BLaER1 treated with 17β-estradiol and CSF1 and Interleukin-3, amounts not matched to agents 10 nM and 100 nM (cell line): Measurements from ENCODE around the gene DCDC2.

Experiments used
- H3K27ac ChIP-seq, 11 experiments: shearing (Covaris generic); formaldehyde crosslinking; 2 replicates each; pipeline ENCODE4 v1.8.1; 2022
- H3K27me3 ChIP-seq, 11 experiments: shearing (Covaris generic); formaldehyde crosslinking; 2 replicates each; pipeline ENCODE4 v1.8.1; 2022
- H3K36me3 ChIP-seq, 11 experiments: shearing (Covaris generic); formaldehyde crosslinking; 2 replicates each; pipeline ENCODE4 v1.8.1; 2022
- H3K4me1 ChIP-seq, 10 experiments: shearing (Covaris generic); formaldehyde crosslinking; 2 replicates each; pipeline ENCODE4 v1.8.1; 2022
- H3K4me2 ChIP-seq, 11 experiments: shearing (Covaris generic); formaldehyde crosslinking; 2 replicates each; pipeline ENCODE4 v1.8.1; 2022
- H3K4me3 ChIP-seq, 10 experiments: shearing (Covaris generic); formaldehyde crosslinking; 2 replicates each; pipeline ENCODE4 v1.8.1; 2022
- H3K9ac ChIP-seq, 11 experiments: shearing (Covaris generic); formaldehyde crosslinking; 2 replicates each; pipeline ENCODE4 v1.8.1; 2022
- H3K9me3 ChIP-seq, 11 experiments: shearing (Covaris generic); formaldehyde crosslinking; replicated peaks in 1 of 11; 2 replicates each; pipeline ENCODE4 v1.8.1; 2022
- H4K20me1 ChIP-seq, 11 experiments: shearing (Covaris generic); formaldehyde crosslinking; 2 replicates each; pipeline ENCODE4 v1.8.1; 2022
- Cebpa-rat ChIP-seq, 11 experiments: shearing (Covaris generic); IDR thresholded peaks; 2 replicates each; pipeline ENCODE4 v1.8.1; 2022

DCDC2 gene

GRCh38 chr6:24358219-24358821 is 461 bp upstream of the DCDC2 start:
- no peak overlapping the region for H3K4me2 ChIP-seq
- peaks cover 9 to 14% (median 13%) of the 10 kb centered on the region in 11 experiments for H3K9me3 ChIP-seq
- H3K36me3 ChIP-seq: no peaks in the 10 kb centered on the region
- no peak overlapping the region for H3K9ac ChIP-seq
- no peak overlapping the region for H3K27ac ChIP-seq
- H4K20me1 ChIP-seq: no peaks in the 10 kb centered on the region
- TF ChIP-seq Cebpa-rat (IDR thresholded peaks at IDR 0.05): no peak
- H3K4me1 ChIP-seq: peaks cover 0 to 10% (median 6%) of the 10 kb centered on the region in 10 experiments; a peak in 11 of 20 replicates
- H3K4me3 ChIP-seq: no peak overlapping the region
- no peaks in the 10 kb centered on the region for H3K27me3 ChIP-seq

DNA sequence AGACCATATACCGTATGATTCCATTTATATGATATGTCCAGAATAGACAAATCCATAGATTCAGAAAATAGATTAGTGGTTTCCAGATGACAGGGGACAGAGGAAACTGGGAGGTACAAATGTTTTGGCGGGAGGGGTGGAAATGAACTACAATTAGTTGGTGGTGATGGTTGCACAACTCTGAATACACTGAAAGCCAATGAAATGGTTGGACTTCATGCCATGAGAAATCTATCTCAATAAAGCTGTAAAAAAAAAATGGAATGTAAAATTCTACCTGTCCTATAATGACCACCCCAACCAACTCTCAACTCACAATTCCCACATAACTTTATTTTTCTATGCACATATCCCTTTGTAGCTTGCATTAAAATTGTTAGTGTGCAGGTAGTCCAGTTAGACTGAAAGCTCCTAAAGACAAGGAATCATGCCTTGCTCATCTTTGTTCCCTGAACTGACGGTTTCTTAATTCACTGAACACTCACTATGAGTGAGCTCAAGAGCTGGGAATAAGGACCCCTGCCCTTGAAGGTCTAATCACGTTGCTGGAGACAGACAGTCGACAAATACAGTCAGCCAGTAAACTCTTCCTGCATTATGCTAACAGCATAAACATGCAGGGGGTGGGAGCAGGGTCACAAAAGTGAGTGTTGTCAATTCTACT is 1.4 kb downstream of the DCDC2 start:
- peaks cover 9 to 14% (median 13%) of the 10 kb centered on the region in 11 experiments for H3K9me3 ChIP-seq
- H3K27me3 ChIP-seq: no peaks in the 10 kb centered on the region
- H3K9ac ChIP-seq: no peak overlapping the region
- H3K4me1 ChIP-seq: peaks cover 0 to 10% (median 6%) of the 10 kb centered on the region in 10 experiments; a peak in 11 of 20 replicates
- H4K20me1 ChIP-seq: no peaks in the 10 kb centered on the region
- no peak for TF ChIP-seq Cebpa-rat (IDR thresholded peaks at IDR 0.05)
- no peak overlapping the region for H3K4me2 ChIP-seq
- no peak overlapping the region for H3K27ac ChIP-seq
- H3K4me3 ChIP-seq: no peak overlapping the region
- H3K36me3 ChIP-seq: no peaks in the 10 kb centered on the region

DNA sequence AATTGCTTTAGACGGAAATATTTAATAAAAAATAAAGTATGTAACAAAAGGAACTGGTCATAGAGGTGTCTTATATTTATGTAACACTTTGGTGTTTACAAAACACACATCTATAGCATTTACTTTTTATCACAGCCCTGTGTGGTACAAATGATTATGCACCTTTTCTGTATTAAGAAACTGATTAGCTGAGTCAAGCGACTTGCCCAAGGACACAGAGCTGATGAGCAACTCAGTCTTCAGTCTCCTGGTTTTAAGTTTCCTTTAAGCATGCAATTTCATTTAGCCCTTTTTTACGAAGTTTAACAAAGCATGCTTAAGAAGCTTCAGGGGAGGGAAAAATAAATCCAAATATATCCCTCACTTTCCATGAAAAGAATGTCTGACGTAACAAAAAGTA is 2.5 kb downstream of the DCDC2 start:
- no peaks in the 10 kb centered on the region for H4K20me1 ChIP-seq
- TF ChIP-seq Cebpa-rat (IDR thresholded peaks at IDR 0.05): no peak
- no peak overlapping the region for H3K4me3 ChIP-seq
- H3K27me3 ChIP-seq: no peaks in the 10 kb centered on the region
- H3K9ac ChIP-seq: no peak overlapping the region
- H3K4me1 ChIP-seq: peaks cover 0 to 9% (median 6%) of the 10 kb centered on the region in 10 experiments; a peak in 11 of 20 replicates
- H3K36me3 ChIP-seq: no peaks in the 10 kb centered on the region
- H3K4me2 ChIP-seq: no peak overlapping the region
- peaks cover 9 to 14% (median 13%) of the 10 kb centered on the region in 11 experiments for H3K9me3 ChIP-seq
- H3K27ac ChIP-seq: no peak overlapping the region

DNA sequence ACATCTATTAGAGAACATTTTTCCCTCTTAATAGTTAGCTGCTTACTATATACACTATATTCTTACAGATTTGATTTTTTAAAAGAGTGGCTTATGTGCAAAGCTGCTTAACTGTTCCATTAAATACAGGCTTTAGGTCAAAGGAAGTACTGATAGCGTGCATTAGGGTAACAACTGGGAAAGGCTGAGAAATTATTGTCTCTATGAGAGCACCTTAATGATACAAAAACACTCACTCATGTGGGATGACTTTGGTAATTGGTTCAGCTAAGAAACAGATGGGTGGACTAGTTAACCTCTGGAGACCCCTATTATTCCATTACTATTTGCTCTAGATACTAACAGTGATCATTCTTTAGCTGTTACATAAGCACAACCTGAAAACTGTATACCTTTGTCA is 4.0 kb downstream of the DCDC2 start:
- H3K36me3 ChIP-seq: no peaks in the 10 kb centered on the region
- peaks cover 9 to 14% (median 13%) of the 10 kb centered on the region in 11 experiments for H3K9me3 ChIP-seq
- H3K27ac ChIP-seq: no peak overlapping the region
- no peaks in the 10 kb centered on the region for H3K27me3 ChIP-seq
- H4K20me1 ChIP-seq: no peaks in the 10 kb centered on the region
- H3K4me1 ChIP-seq: no peaks in the 10 kb centered on the region
- no peak for TF ChIP-seq Cebpa-rat (IDR thresholded peaks at IDR 0.05)
- no peak overlapping the region for H3K4me3 ChIP-seq
- H3K9ac ChIP-seq: no peak overlapping the region
- no peak overlapping the region for H3K4me2 ChIP-seq

GRCh38 chr6:24352434-24352833 is 5.4 kb downstream of the DCDC2 start:
- no peaks in the 10 kb centered on the region for H4K20me1 ChIP-seq
- no peaks in the 10 kb centered on the region for H3K36me3 ChIP-seq
- H3K9me3 ChIP-seq: peaks cover 1 to 4% (median 3%) of the 10 kb centered on the region in 11 experiments; a peak in 21 of 22 replicates
- H3K4me3 ChIP-seq: no peak overlapping the region
- no peaks in the 10 kb centered on the region for H3K27me3 ChIP-seq
- no peak overlapping the region for H3K4me2 ChIP-seq
- no peak overlapping the region for H3K9ac ChIP-seq
- peak in 4 of 11 experiments; percentile 12 to 48 (median 38); a peak in 3 of 22 replicates for TF ChIP-seq Cebpa-rat (IDR thresholded peaks at IDR 0.05)
- no peak overlapping the region for H3K27ac ChIP-seq
- H3K4me1 ChIP-seq: no peaks in the 10 kb centered on the region

- H3K27ac ChIP-seq: no peak overlapping the region
- no peaks in the 10 kb centered on the region for H3K4me1 ChIP-seq
- no peak overlapping the region for H3K9ac ChIP-seq
- H3K36me3 ChIP-seq: no peaks in the 10 kb centered on the region
- H3K4me3 ChIP-seq: no peak overlapping the region
- H4K20me1 ChIP-seq: no peaks in the 10 kb centered on the region
- H3K27me3 ChIP-seq: no peaks in the 10 kb centered on the region
- H3K4me2 ChIP-seq: no peak overlapping the region
- H3K9me3 ChIP-seq: peaks cover 0 to 9% (median 0%) of the 10 kb centered on the region in 11 experiments; a peak in 1 of 22 replicates
- TF ChIP-seq Cebpa-rat (IDR thresholded peaks at IDR 0.05): no peak
These were observed 12.9 kb downstream of the DCDC2 start for GRCh38 chr6:24344976-24345375.

- peaks cover 11 to 25% (median 13%) of the 10 kb centered on the region in 11 experiments; a peak in 18 of 22 replicates for H3K9me3 ChIP-seq
- H3K4me3 ChIP-seq: no peak overlapping the region
- no peak overlapping the region for H3K27ac ChIP-seq
- H3K27me3 ChIP-seq: no peaks in the 10 kb centered on the region
- no peak overlapping the region for H3K4me2 ChIP-seq
- no peak for TF ChIP-seq Cebpa-rat (IDR thresholded peaks at IDR 0.05)
- H3K4me1 ChIP-seq: no peaks in the 10 kb centered on the region
- no peaks in the 10 kb centered on the region for H3K36me3 ChIP-seq
- no peak overlapping the region for H3K9ac ChIP-seq
- no peaks in the 10 kb centered on the region for H4K20me1 ChIP-seq
These were observed 16.6 kb downstream of the DCDC2 start for GRCh38 chr6:24340998-24341938.

- TF ChIP-seq Cebpa-rat (IDR thresholded peaks at IDR 0.05): no peak
- H3K4me3 ChIP-seq: no peak overlapping the region
- H3K9me3 ChIP-seq: peaks cover 11 to 19% (median 13%) of the 10 kb centered on the region in 11 experiments; a peak in 18 of 22 replicates
- no peak overlapping the region for H3K4me2 ChIP-seq
- H3K36me3 ChIP-seq: no peaks in the 10 kb centered on the region
- H3K27me3 ChIP-seq: no peaks in the 10 kb centered on the region
- no peaks in the 10 kb centered on the region for H3K4me1 ChIP-seq
- H4K20me1 ChIP-seq: no peaks in the 10 kb centered on the region
- H3K9ac ChIP-seq: no peak overlapping the region
- H3K27ac ChIP-seq: no peak overlapping the region
These were observed 17.9 kb downstream of the DCDC2 start for GRCh38 chr6:24339932-24340331.

DNA sequence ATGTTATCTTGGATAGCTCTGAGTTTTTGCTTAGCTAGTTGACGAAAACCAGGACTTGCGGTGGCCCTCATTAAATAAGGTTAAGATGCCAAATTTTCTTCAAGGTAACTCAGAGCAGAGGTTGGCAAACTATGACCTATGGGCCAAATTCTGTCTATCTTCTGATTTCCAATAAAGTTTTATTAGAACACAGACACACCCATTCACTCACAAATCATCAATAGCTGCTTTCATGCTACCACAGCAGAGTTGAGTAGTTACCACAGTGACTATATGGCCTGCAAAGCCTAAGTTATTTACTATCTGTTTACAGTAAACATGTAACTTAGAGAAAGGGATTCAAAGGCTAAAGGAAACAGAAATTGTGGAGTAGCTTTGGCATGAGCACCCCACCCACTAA is 23.6 kb downstream of the DCDC2 start:
- Histone ChIP-seq H3K27ac (no peak overlapping the region), H3K27me3 (no peaks in the 10 kb centered on the region), H3K4me3 (no peak overlapping the region), H4K20me1 (no peaks in the 10 kb centered on the region), H3K9me3 (peaks cover 11 to 19% (median 13%) of the 10 kb centered on the region in 11 experiments; a peak in 18 of 22 replicates), H3K9ac (no peak overlapping the region), H3K36me3 (no peaks in the 10 kb centered on the region), H3K4me2 (no peak overlapping the region), H3K4me1 (no peaks in the 10 kb centered on the region)
- no peak for TF ChIP-seq Cebpa-rat (IDR thresholded peaks at IDR 0.05)
